Panc1 (cell line): ENCODE results near the gene GSTK1.

Experiments used
- CTCF ChIP-seq: fragments of 450-650 bp; IDR thresholded peaks from 2 replicates; pipeline ENCODE4 v1.5.1; 2017; ENCODE audit warnings: mild to moderate bottlenecking
- POLR2AphosphoS5 ChIP-seq: IDR thresholded peaks from 2 replicates; pipeline ENCODE4 v1.6.1; 2012; ENCODE audit warnings: mild to moderate bottlenecking, low read depth, low read length, moderate library complexity

DNA sequence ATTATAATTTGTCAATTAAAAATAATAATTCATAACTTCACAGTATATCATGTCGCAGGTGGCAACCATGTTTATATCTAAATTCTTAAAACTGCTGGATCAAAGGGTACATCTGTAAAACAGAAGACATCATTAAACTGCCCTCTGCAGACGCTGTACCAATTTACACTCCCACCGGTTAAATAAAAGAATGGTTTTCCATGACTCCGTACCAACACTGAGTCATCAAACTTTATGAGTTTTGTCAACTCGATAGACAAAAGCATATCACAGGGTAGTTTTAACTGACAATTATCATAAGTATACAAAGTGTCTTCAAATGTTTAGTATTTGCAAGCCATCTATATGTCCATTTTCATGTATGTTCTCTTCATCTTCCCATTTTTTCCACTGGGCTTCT is 5.7 kb upstream of the GSTK1 start:
- no peak for TF ChIP-seq CTCF
- no peak for TF ChIP-seq POLR2AphosphoS5
